ENCODE results near the gene CASK.

The CASK gene

GRCh38 chrX:41542536-41542935, 380.8 kb downstream of the CASK start:
- Mint-ChIP-seq H3K4me3 (no peak overlapping the region), H3K9me3 (no peaks in the 10 kb centered on the region), H3K4me1 (no peaks in the 10 kb centered on the region), H3K27me3 (no peaks in the 10 kb centered on the region), H3K36me3 (peaks cover 8 to 14% of the 10 kb centered on the region in 2 donors), H3K27ac (no peak overlapping the region)
- ATAC-seq (replicated peaks) = no peak
- no peak for DNase-seq

- ATAC-seq (replicated peaks) = no peak
These were observed 381.2 kb downstream of the CASK start for GRCh38 chrX:41542135-41542534.

GRCh38 chrX:41541386-41541785, 382.0 kb downstream of the CASK start:
- H3K36me3 Mint-ChIP-seq = peaks cover 8 to 11% of the 10 kb centered on the region in 2 donors
- no peaks in the 10 kb centered on the region for H3K9me3 Mint-ChIP-seq
- H3K4me3 Mint-ChIP-seq = no peak overlapping the region
- ATAC-seq (replicated peaks) (no peak), DNase-seq (no peak)
- H3K27ac Mint-ChIP-seq = no peak overlapping the region
- H3K4me1 Mint-ChIP-seq = no peaks in the 10 kb centered on the region
- H3K27me3 Mint-ChIP-seq = no peaks in the 10 kb centered on the region

More at GRCh38 chrX:41542135-41542534, 381.2 kb downstream of the CASK start:
- H3K4me3 Mint-ChIP-seq = no peak overlapping the region
- no peak for DNase-seq
- no peaks in the 10 kb centered on the region for H3K4me1 Mint-ChIP-seq
- no peak overlapping the region for H3K27ac Mint-ChIP-seq
- H3K27me3 Mint-ChIP-seq = no peaks in the 10 kb centered on the region
- peaks cover 8 to 12% of the 10 kb centered on the region in 2 donors for H3K36me3 Mint-ChIP-seq
- no peaks in the 10 kb centered on the region for H3K9me3 Mint-ChIP-seq

GRCh38 chrX:41538707-41539106, 384.6 kb downstream of the CASK start:
- Mint-ChIP-seq H3K27me3 (no peaks in the 10 kb centered on the region), H3K36me3 (peaks cover 8 to 11% of the 10 kb centered on the region in 2 donors), H3K4me3 (no peak overlapping the region), H3K4me1 (no peaks in the 10 kb centered on the region), H3K9me3 (no peaks in the 10 kb centered on the region), H3K27ac (no peak overlapping the region)
- no peak for ATAC-seq (replicated peaks)
- DNase-seq = no peak

- Mint-ChIP-seq H3K36me3 (peaks cover 14 to 20% of the 10 kb centered on the region in 2 donors), H3K27ac (no peak overlapping the region), H3K4me3 (no peak overlapping the region), H3K27me3 (peaks cover 0 to 3% of the 10 kb centered on the region in 2 donors), H3K9me3 (no peaks in the 10 kb centered on the region), H3K4me1 (no peaks in the 10 kb centered on the region)
- DNase-seq (no peak), ATAC-seq (replicated peaks) (no peak)
These were observed 393.3 kb downstream of the CASK start for GRCh38 chrX:41530085-41530484.

GRCh38 chrX:41529221-41529620, 394.1 kb downstream of the CASK start:
- peaks cover 14 to 23% of the 10 kb centered on the region in 2 donors for H3K36me3 Mint-ChIP-seq
- H3K4me1 Mint-ChIP-seq = no peaks in the 10 kb centered on the region
- DNase-seq = no peak
- ATAC-seq (replicated peaks) = no peak
- H3K27me3 Mint-ChIP-seq = peaks cover 0 to 3% of the 10 kb centered on the region in 2 donors
- no peaks in the 10 kb centered on the region for H3K9me3 Mint-ChIP-seq
- H3K4me3 Mint-ChIP-seq = no peak overlapping the region
- H3K27ac Mint-ChIP-seq = no peak overlapping the region

- Mint-ChIP-seq H3K27me3 (peaks cover 0 to 3% of the 10 kb centered on the region in 2 donors), H3K27ac (no peak overlapping the region), H3K4me1 (no peaks in the 10 kb centered on the region), H3K36me3 (peaks cover 14 to 23% of the 10 kb centered on the region in 2 donors), H3K9me3 (no peaks in the 10 kb centered on the region), H3K4me3 (no peak overlapping the region)
- no peak for ATAC-seq (replicated peaks)
- no peak for DNase-seq
These were observed 394.6 kb downstream of the CASK start for GRCh38 chrX:41528784-41529183.

- peaks cover 14 to 24% of the 10 kb centered on the region in 2 donors for H3K36me3 Mint-ChIP-seq
- no peak overlapping the region for H3K4me3 Mint-ChIP-seq
- H3K27ac Mint-ChIP-seq = no peak overlapping the region
- H3K4me1 Mint-ChIP-seq = no peaks in the 10 kb centered on the region
- DNase-seq (no peak), ATAC-seq (replicated peaks) (no peak)
- peaks cover 0 to 3% of the 10 kb centered on the region in 2 donors for H3K27me3 Mint-ChIP-seq
- no peaks in the 10 kb centered on the region for H3K9me3 Mint-ChIP-seq
These were observed 396.4 kb downstream of the CASK start for GRCh38 chrX:41526925-41527324.

- H3K27ac Mint-ChIP-seq = no peak overlapping the region
- H3K27me3 Mint-ChIP-seq = peaks cover 0 to 3% of the 10 kb centered on the region in 2 donors
- DNase-seq (no peak), ATAC-seq (replicated peaks) (no peak)
- no peaks in the 10 kb centered on the region for H3K9me3 Mint-ChIP-seq
- no peak overlapping the region for H3K4me3 Mint-ChIP-seq
- H3K36me3 Mint-ChIP-seq = peaks cover 13 to 24% of the 10 kb centered on the region in 2 donors
- no peaks in the 10 kb centered on the region for H3K4me1 Mint-ChIP-seq
These were observed 397.1 kb downstream of the CASK start for GRCh38 chrX:41526271-41526670.

GRCh38 chrX:41522671-41523070, 400.7 kb downstream of the CASK start:
- DNase-seq (no peak), ATAC-seq (replicated peaks) (no peak)
- Mint-ChIP-seq H3K4me3 (no peak overlapping the region), H3K9me3 (no peaks in the 10 kb centered on the region), H3K27ac (no peak overlapping the region), H3K4me1 (peaks cover 7 to 10% of the 10 kb centered on the region in 2 donors), H3K27me3 (peaks cover 0 to 3% of the 10 kb centered on the region in 2 donors), H3K36me3 (peaks cover 8 to 10% of the 10 kb centered on the region in 2 donors)

- no peak for ATAC-seq (replicated peaks)
- H3K27ac Mint-ChIP-seq = no peak overlapping the region
- peaks cover 0 to 3% of the 10 kb centered on the region in 2 donors for H3K27me3 Mint-ChIP-seq
- H3K36me3 Mint-ChIP-seq = peaks cover 8 to 10% of the 10 kb centered on the region in 2 donors
- H3K4me1 Mint-ChIP-seq = peaks cover 7 to 10% of the 10 kb centered on the region in 2 donors
- no peaks in the 10 kb centered on the region for H3K9me3 Mint-ChIP-seq
- no peak overlapping the region for H3K4me3 Mint-ChIP-seq
- no peak for DNase-seq
These were observed 401.3 kb downstream of the CASK start for GRCh38 chrX:41522081-41522480.

GRCh38 chrX:41519468-41519867, 403.9 kb downstream of the CASK start:
- peaks cover 7 to 10% of the 10 kb centered on the region in 2 donors for H3K4me1 Mint-ChIP-seq
- H3K27me3 Mint-ChIP-seq = peaks cover 0 to 3% of the 10 kb centered on the region in 2 donors
- H3K36me3 Mint-ChIP-seq = peaks cover 5 to 7% of the 10 kb centered on the region in 2 donors
- H3K4me3 Mint-ChIP-seq = no peak overlapping the region
- H3K27ac Mint-ChIP-seq = no peak overlapping the region
- DNase-seq = no peak
- ATAC-seq (replicated peaks) = no peak
- H3K9me3 Mint-ChIP-seq = no peaks in the 10 kb centered on the region

GRCh38 chrX:41518841-41519220, 404.5 kb downstream of the CASK start:
- Mint-ChIP-seq H3K27me3 (peaks cover 0 to 6% of the 10 kb centered on the region in 2 donors), H3K9me3 (no peaks in the 10 kb centered on the region), H3K27ac (no peak overlapping the region), H3K4me1 (peaks cover 9 to 10% of the 10 kb centered on the region in 2 donors), H3K36me3 (peaks cover 5 to 7% of the 10 kb centered on the region in 2 donors), H3K4me3 (no peak overlapping the region)
- DNase-seq (no peak), ATAC-seq (replicated peaks) (no peak)

- Mint-ChIP-seq H3K27ac (peak overlapping the region; percentile 25), H3K4me3 (no peak overlapping the region), H3K9me3 (no peaks in the 10 kb centered on the region), H3K36me3 (peaks cover 5 to 7% of the 10 kb centered on the region in 2 donors), H3K27me3 (peaks cover 0 to 6% of the 10 kb centered on the region in 2 donors), H3K4me1 (peaks cover 9 to 10% of the 10 kb centered on the region in 2 donors)
- no peak for DNase-seq
- ATAC-seq (replicated peaks) = peak; percentile 63 to 66
These were observed 405.1 kb downstream of the CASK start for GRCh38 chrX:41518127-41518840.

GRCh38 chrX:41516999-41517765, 406.2 kb downstream of the CASK start:
- ATAC-seq (replicated peaks) = no peak
- peaks cover 4 to 5% of the 10 kb centered on the region in 2 donors for H3K36me3 Mint-ChIP-seq
- DNase-seq = no peak
- peaks cover 9 to 16% of the 10 kb centered on the region in 2 donors for H3K4me1 Mint-ChIP-seq
- H3K27me3 Mint-ChIP-seq = peaks cover 0 to 6% of the 10 kb centered on the region in 2 donors
- no peak overlapping the region for H3K27ac Mint-ChIP-seq
- no peaks in the 10 kb centered on the region for H3K9me3 Mint-ChIP-seq
- no peak overlapping the region for H3K4me3 Mint-ChIP-seq

Data from stimulated activated naive B cell treated with anti-CD40 and anti-IgM and Interleukin-4, amounts not matched to agents 10 μg/mL and 1 μg/mL and 100 μg/mL, for 72 hours (primary cell).